Body of pancreas (tissue), 4 donors: ENCODE measurements around the gene LANCL3. TPM values are rescaled to one million over a fixed set of nuclear protein-coding genes. Genes with fewer than 3 reads are reported as not detected.
A peak's percentile ranks its signal among the peaks of the same experiment; 100 is the strongest.

Experiments
- ATAC-seq: fragments of 150-250 bp; one replicate; pipeline ENCODE4 v1.9.1; 2016
- DNase-seq, 4 donors: peaks; one replicate each; pipeline ENCODE4 v3.0.0-alpha.2; 2019
- H3K27ac ChIP-seq, 4 donors: fragments of 200-600 bp; sonication (generic); 1 replicate in 3 of 4; 2 replicates in 1 of 4; pipeline versions ENCODE4 v1.5.1 to v1.6.1; 2016 to 2019; ENCODE audit warnings: mild to moderate bottlenecking in 1 of 4, mixed read lengths in 1 of 4, moderate library complexity in 1 of 4
- H3K27me3 ChIP-seq, 2 donors: fragments of 200-600 bp; sonication (generic); one replicate each; pipeline ENCODE4 v1.6.0; 2016; ENCODE audit warnings: mild to moderate bottlenecking in 1 of 2
- H3K36me3 ChIP-seq, 2 donors: fragments of 200-600 bp; sonication (generic); replicated peaks in 1 of 2; 2 replicates each; pipeline ENCODE4 v1.5.1; 2016; ENCODE audit warnings: low read depth in 2 of 2; ENCODE audit not compliant: insufficient read depth in 1 of 2
- H3K4me1 ChIP-seq: fragments of 200-600 bp; sonication (generic); one replicate; pipeline ENCODE4 v1.6.0; 2016
- H3K4me3 ChIP-seq, 2 donors: fragments of 200-600 bp; sonication (generic); 1 replicate in 1 of 2; 2 replicates in 1 of 2; pipeline ENCODE4 v1.5.1; 2016 to 2019
- H3K9me3 ChIP-seq, 3 donors: fragments of 200-600 bp; sonication (generic); 1 replicate in 2 of 3; 2 replicates in 1 of 3; pipeline ENCODE4 v1.5.1; 2016
- POLR2A ChIP-seq, 3 donors: fragments of 450-650 bp; IDR thresholded peaks; one replicate each; pipeline ENCODE4 v1.6.1; 2016; ENCODE audit warnings: antibody characterized with exemption in 3 of 3, mild to moderate bottlenecking in 2 of 3
- WGBS, 2 donors: methylation state at CpG; one replicate each; pipeline ENCODE4 v1.1.5; 2017; 5-methylcytosine and 5-hydroxymethylcytosine counted together
- intact Hi-C: fragments of 100-400 bp; cut with DNase I; formaldehyde crosslinking; loops from one replicate; pipeline ENCODE4 v1.15.1; 2023
- total RNA-seq, 2 donors: library from RNA; depleted of rRNA; stranded (reverse); fragments of >200 nt; gene quantifications; one replicate each; pipeline ENCODE4 v1.1.0, GENCODE V29; 2016
- TF ChIP-seq, protein P1 (sequence below), 7 experiments: fragments of 450-650 bp in 4 of 7; fragments of 200-600 bp in 3 of 7; sonication (generic) in 3 of 7; IDR thresholded peaks; one replicate each; pipeline ENCODE4 v1.5.1; 2016 to 2019; ENCODE audit warnings: antibody characterized with exemption in 7 of 7

Gene LANCL3
- total RNA-seq, 2 donors from 2014 or later: 0.26 TPM; not detected in 1

DNA sequence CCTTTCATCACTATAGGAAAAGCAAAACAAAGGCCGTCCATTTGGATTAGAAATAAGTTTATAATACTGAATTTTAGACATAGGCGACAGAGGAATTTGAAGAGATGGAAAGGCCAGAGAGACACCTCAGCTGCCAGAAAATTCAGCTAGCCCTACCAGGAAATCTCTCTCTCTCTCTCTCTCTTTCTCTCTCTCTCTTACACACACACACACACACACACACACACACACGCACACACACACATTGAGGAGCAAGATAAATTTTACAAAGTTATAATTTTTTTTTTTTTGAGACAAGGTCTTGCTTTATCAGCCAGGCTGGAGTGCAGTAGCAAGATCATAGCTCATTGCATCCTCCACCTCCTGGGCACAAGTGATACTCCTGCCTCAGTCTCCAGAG lies 115.5 kb downstream of the LANCL3 start:
- DNase-seq (no peak), ATAC-seq (no peak)
- intact Hi-C loops: no loop called here
- Histone ChIP-seq H3K9me3 (no peaks in the 10 kb centered on the region), H3K27ac (peak overlapping the region; percentile 78 to 90 (median 87)), H3K36me3 (no peaks in the 10 kb centered on the region), H3K4me3 (no peak overlapping the region), H3K4me1 (peaks cover 9% of the 10 kb centered on the region), H3K27me3 (no peaks in the 10 kb centered on the region)
- TF ChIP-seq POLR2A (IDR thresholded peaks at IDR 0.05): no peak
- TF ChIP-seq, protein P1, sequence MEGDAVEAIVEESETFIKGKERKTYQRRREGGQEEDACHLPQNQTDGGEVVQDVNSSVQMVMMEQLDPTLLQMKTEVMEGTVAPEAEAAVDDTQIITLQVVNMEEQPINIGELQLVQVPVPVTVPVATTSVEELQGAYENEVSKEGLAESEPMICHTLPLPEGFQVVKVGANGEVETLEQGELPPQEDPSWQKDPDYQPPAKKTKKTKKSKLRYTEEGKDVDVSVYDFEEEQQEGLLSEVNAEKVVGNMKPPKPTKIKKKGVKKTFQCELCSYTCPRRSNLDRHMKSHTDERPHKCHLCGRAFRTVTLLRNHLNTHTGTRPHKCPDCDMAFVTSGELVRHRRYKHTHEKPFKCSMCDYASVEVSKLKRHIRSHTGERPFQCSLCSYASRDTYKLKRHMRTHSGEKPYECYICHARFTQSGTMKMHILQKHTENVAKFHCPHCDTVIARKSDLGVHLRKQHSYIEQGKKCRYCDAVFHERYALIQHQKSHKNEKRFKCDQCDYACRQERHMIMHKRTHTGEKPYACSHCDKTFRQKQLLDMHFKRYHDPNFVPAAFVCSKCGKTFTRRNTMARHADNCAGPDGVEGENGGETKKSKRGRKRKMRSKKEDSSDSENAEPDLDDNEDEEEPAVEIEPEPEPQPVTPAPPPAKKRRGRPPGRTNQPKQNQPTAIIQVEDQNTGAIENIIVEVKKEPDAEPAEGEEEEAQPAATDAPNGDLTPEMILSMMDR (IDR thresholded peaks at IDR 0.05): no peak
- 44 to 52% methylated on average over 3 of the region's 3 CpGs for WGBS, 2 donors

DNA sequence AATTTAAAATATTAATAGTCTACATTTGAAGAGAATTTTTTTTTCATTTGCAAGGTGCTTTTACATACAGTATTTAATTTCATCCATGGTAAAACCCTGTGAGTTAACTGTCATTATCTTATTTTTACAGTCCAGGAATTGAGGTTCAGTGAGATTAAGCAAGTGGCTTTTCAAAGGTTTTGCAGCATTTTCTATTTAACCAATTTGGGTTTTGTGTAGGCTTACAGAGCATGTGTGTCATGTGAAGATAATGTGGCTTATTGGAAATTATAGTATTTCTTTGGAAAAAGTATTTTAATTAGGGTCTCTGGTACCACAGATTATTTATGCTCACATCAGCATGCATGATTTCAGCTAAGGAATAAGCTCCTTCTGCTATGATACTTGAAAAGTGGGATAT lies 118.7 kb downstream of the LANCL3 start:
- intact Hi-C loops: no loop called here
- H3K36me3 ChIP-seq: no peaks in the 10 kb centered on the region
- TF ChIP-seq POLR2A (IDR thresholded peaks at IDR 0.05): no peak
- TF ChIP-seq, protein P1 (IDR thresholded peaks at IDR 0.05): no peak
- ATAC-seq (no peak), DNase-seq (no peak)
- H3K4me1 ChIP-seq: peaks cover 4% of the 10 kb centered on the region
- no peaks in the 10 kb centered on the region for H3K9me3 ChIP-seq
- no peak overlapping the region for H3K4me3 ChIP-seq
- H3K27me3 ChIP-seq: no peaks in the 10 kb centered on the region
- no peak overlapping the region for H3K27ac ChIP-seq

DNA sequence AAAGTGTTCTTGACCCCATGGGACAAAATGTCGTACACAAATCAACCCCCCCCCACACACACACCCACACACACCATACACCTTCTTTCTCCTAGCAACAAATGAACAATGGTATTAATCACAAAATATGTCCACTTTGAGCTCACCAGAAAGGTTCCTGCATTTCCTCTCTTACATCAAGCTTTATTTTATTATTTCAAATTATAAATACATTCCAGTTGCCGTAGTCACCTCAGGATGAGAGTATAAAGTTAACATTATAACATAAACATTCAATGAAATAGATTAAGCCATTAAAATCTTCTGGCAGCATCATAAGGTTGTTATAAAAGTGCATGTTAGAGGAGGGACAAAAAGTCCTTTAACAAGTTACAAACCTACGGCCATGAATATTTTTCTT lies 121.5 kb downstream of the LANCL3 start:
- WGBS, 2 donors: 84 to 85% methylated on average over 3 of the region's 3 CpGs
- Histone ChIP-seq H3K27ac (no peak overlapping the region), H3K36me3 (no peaks in the 10 kb centered on the region), H3K27me3 (no peaks in the 10 kb centered on the region), H3K9me3 (no peaks in the 10 kb centered on the region), H3K4me1 (peaks cover 16% of the 10 kb centered on the region), H3K4me3 (no peak overlapping the region)
- TF ChIP-seq, protein P1 (IDR thresholded peaks at IDR 0.05): no peak
- TF ChIP-seq POLR2A (IDR thresholded peaks at IDR 0.05): no peak
- DNase-seq: no peak
- intact Hi-C loops: no loop called here
- no peak for ATAC-seq

DNA sequence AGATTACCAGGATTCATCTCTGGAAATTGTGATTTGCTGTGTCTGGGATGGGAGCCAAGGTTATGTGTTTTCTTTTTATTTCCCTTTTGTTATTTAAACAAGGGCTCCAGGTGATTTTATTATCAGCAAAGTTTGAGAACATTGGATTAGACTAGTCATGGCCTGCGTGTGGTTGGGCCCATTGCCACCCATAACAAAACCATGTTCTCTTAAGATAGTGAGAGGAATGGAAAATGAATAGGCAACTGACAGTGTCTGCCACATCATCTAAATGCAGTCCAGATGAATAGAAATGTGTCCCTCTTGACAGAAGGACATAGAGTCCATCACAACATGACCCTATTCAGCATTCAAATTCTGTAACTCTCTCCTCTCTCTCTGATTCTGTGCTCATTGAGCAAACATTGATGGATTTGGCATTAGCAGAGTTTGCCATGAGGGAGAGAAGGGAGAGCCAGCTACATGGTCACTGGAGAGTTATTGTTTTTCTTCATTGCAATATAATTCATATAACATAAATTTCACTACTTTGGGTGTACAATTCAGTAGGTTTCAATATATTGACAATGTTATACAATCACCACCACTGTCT lies 125.8 kb downstream of the LANCL3 start:
- intact Hi-C loops: no loop called here
- no peaks in the 10 kb centered on the region for H3K36me3 ChIP-seq
- peaks cover 20% of the 10 kb centered on the region for H3K4me1 ChIP-seq
- no peak overlapping the region for H3K4me3 ChIP-seq
- DNase-seq (peak; percentile 30 to 60 (median 40)), ATAC-seq (peak; percentile 70)
- 0% methylated on average over 1 of the region's 1 CpG for WGBS, 2 donors
- H3K27ac ChIP-seq: peak overlapping the region in 2 of 4 donors; percentile 25 to 36
- H3K9me3 ChIP-seq: no peaks in the 10 kb centered on the region
- no peak for TF ChIP-seq POLR2A (IDR thresholded peaks at IDR 0.05)
- TF ChIP-seq, protein P1 (IDR thresholded peaks at IDR 0.05): no peak
- no peaks in the 10 kb centered on the region for H3K27me3 ChIP-seq

DNA sequence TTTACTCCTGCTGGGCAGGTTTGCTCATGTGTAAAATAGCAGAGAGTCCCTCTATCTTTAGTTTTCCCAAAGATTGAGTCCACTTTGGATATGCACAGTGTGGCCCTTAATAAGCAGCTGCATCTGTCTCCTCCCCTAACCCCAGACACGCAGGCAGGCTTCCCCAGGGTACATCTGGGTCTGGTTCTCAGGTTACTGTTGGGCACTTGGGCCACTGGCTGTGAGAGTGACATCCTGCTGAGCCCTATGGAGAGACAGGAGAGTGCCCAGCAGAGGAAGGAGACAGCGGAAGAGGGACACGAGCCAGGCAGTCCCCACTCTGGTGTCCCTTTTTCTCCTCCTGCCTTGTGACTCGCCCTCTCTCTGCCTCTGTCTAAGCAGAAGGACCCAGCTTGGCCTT lies 130.1 kb downstream of the LANCL3 start:
- Histone ChIP-seq H3K9me3 (no peaks in the 10 kb centered on the region), H3K27ac (no peak overlapping the region), H3K27me3 (no peaks in the 10 kb centered on the region), H3K36me3 (no peaks in the 10 kb centered on the region), H3K4me3 (no peak overlapping the region), H3K4me1 (peaks cover 15% of the 10 kb centered on the region)
- ATAC-seq (no peak), DNase-seq (no peak)
- TF ChIP-seq POLR2A (IDR thresholded peaks at IDR 0.05): no peak
- TF ChIP-seq, protein P1 (IDR thresholded peaks at IDR 0.05): no peak
- WGBS, 2 donors: 70 to 84% methylated on average over 2 to 3 of the region's 4 CpGs
- intact Hi-C loops: no loop called here
